Measurements from ENCODE around the gene RAB24.

RAB24 gene
- long read RNA-seq, transcript RAB24-204 (9 exons, 1,236 nt), result minor isoform, 41 of 214 reads
- long read RNA-seq, transcript RAB24-201 (8 exons, 1,311 nt), result major isoform, 111 of 214 reads
- long read RNA-seq, transcript RAB24-206 (7 exons, 1,820 nt), result minor isoform, 29 of 214 reads
- long read RNA-seq, partial matches to known transcripts, result 1 of 214 reads
- long read RNA-seq, other reads (novel, unspliced or antisense), result 30 of 214 reads

DNA sequence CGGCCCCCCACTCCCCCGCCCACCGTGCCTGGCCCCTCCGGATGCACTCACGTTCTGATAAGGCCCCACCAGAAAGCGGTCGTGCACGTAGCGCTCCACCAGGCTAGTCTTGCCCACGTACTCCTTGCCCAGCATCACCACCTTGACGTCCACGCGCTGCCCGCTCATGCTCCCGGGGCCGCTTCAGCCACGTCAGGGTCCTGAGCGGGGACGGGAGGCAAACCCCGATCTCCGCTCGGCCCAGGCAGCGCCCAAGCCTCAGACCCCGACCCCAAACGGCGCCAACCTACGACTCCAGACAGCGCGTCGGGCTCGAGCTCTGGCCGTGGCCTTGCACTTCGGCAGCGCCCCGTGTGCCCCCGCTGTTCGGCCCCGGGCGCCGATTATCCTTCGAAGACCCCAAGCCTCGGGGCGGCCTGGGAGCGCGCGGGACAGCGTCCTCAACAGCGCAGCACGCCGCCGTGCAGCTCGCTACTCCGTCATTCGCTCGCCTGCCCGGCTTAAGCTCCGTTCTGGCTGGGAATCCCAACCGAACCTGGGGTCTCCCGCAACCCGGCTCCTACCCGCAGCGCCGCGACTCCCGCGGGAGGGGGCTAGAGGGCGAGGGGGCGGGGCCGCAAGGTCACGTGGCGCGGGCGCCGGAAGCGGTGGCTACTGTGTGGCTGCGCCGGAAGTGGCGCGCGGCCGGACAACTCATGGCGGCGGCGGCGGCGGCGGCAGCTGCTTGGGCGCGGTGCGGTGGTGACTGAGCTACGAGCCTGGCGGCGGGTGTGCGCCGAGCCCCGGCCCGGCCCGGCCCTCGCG lies at the start of gene RAB24, which contains the start of gene PRELID1:
RAB24 (minus strand) TSS at position 599 of the 804 bp plus-strand sequence; CDS start at position 168, 431 bp downstream.
PRELID1 (plus strand) TSS at position 679 of the 804 bp plus-strand sequence. CDS start 187 bp downstream, outside the sequence.
- Histone ChIP-seq H3K4me3 (replicated peaks; ENCODE audit: insufficient read depth, low read length) (peak within 1 kb of the TSS; percentile 91), H3K27ac (replicated peaks) (peak within 1 kb of the TSS; percentile 87), H3K27me3 (ENCODE audit: insufficient read depth, poor library complexity, severe bottlenecking) (no peaks in the 10 kb centered on the region)
- peak; percentile 83 for DNase-seq (ENCODE audit: low read depth in 1 of 2, low spot score in 1 of 2)
- TF ChIP-seq, protein P1, sequence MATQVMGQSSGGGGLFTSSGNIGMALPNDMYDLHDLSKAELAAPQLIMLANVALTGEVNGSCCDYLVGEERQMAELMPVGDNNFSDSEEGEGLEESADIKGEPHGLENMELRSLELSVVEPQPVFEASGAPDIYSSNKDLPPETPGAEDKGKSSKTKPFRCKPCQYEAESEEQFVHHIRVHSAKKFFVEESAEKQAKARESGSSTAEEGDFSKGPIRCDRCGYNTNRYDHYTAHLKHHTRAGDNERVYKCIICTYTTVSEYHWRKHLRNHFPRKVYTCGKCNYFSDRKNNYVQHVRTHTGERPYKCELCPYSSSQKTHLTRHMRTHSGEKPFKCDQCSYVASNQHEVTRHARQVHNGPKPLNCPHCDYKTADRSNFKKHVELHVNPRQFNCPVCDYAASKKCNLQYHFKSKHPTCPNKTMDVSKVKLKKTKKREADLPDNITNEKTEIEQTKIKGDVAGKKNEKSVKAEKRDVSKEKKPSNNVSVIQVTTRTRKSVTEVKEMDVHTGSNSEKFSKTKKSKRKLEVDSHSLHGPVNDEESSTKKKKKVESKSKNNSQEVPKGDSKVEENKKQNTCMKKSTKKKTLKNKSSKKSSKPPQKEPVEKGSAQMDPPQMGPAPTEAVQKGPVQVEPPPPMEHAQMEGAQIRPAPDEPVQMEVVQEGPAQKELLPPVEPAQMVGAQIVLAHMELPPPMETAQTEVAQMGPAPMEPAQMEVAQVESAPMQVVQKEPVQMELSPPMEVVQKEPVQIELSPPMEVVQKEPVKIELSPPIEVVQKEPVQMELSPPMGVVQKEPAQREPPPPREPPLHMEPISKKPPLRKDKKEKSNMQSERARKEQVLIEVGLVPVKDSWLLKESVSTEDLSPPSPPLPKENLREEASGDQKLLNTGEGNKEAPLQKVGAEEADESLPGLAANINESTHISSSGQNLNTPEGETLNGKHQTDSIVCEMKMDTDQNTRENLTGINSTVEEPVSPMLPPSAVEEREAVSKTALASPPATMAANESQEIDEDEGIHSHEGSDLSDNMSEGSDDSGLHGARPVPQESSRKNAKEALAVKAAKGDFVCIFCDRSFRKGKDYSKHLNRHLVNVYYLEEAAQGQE (IDR thresholded peaks at IDR 0.05; ENCODE audit: insufficient replicate concordance, low read depth), result peak; percentile 53
- peak; percentile 82 for TF ChIP-seq GABPA (IDR thresholded peaks at IDR 0.05; ENCODE audit: low read depth)
- no peak; the same call in none of the 2 replicates for TF ChIP-seq POLR2AphosphoS5 (IDR thresholded peaks at IDR 0.05; ENCODE audit: low read depth)

DNA sequence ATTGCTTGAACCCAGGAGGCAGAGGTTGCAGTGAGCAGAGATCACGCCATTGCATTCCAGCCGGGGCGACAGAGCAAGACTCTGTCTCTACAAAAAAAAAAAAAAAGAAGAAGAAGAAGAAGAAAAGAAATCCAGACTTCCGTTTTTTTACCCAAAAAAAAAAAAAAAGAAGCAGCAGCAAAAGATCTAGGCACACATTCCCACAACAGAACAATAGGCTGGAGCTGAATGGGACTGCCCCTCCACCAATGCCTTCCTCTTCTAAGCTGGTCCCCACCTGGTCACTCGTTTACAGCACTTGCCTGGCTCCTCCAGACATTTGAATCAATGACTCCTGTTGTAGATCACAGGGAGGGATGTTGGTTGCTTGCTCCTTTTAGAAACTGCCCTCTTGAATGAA lies 49.6 kb upstream of the RAB24 start:
- Histone ChIP-seq H3K4me3 (replicated peaks; ENCODE audit: insufficient read depth, low read length) (no peak overlapping the region), H3K27ac (replicated peaks) (peak overlapping the region; percentile 99), H3K27me3 (ENCODE audit: insufficient read depth, poor library complexity, severe bottlenecking) (no peaks in the 10 kb centered on the region)
- TF ChIP-seq GABPA (IDR thresholded peaks at IDR 0.05; ENCODE audit: low read depth) (no peak), SPI1 (IDR thresholded peaks at IDR 0.05; ENCODE audit: borderline replicate concordance, low read depth) (peak; percentile 90)
- peak in 1 of 2 experiments; percentile 63 for DNase-seq (ENCODE audit: low read depth in 1 of 2, low spot score in 1 of 2)

DNA sequence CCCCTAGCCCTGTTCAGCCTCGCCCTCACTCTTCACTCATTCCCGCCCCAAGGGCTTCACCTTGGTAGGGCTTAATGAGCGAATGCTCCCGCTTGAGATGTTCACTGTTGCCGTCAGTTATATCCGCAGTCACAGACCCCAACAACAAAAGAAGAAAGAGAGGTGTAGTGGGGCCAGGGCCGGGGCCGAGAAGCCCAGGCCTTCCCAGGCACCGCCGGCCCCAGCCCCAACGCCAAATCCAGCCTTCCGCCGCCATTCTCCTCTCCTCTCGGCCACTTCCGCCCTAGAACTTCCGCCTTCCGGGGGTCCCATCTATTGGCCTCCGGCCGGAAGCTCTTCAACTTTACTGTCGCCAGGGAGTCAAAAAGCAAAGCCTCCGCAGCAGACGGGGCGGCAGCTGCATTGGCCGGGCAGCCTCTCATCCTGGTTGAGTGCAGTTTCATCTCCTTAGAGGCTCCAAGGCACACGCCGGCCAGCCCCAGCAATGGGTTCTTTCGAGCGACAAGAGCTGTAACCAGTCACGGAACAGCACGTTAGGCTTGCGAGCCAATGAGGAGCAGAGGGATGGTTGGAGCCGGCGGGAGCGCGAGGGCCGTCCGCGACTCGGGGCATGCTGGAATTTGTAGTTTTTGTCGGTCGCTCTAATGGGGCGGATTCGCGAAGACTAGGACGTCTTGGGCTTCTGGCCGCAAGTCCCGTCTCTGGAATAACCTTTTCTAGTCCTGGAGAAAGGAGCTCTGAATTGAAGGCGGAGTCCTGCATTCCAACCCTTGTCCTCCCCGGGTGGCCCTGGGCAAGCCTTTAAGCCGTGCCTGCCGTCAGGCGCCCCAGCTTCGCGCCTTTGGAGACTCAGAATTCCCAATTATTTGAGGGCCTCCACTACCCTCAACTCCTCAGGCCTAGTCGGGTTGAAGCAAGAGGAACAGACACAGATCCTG lies 48.1 kb upstream of the RAB24 start, which contains the start of gene LMAN2:
LMAN2 (minus strand) TSS at position 277 of the 938 bp plus-strand sequence; CDS start at position 256, 21 bp downstream.
- Histone ChIP-seq H3K27me3 (ENCODE audit: insufficient read depth, poor library complexity, severe bottlenecking) (no peaks in the 10 kb centered on the region), H3K4me3 (replicated peaks; ENCODE audit: insufficient read depth, low read length) (peak within 1 kb of the TSS; percentile 90), H3K27ac (replicated peaks) (peak within 1 kb of the TSS; percentile 99)
- DNase-seq (ENCODE audit: low read depth in 1 of 2, low spot score in 1 of 2), result peak; percentile 88 to 97
- TF ChIP-seq POLR2AphosphoS5 (IDR thresholded peaks at IDR 0.05; ENCODE audit: low read depth) (peak; percentile 90), GABPA (IDR thresholded peaks at IDR 0.05; ENCODE audit: low read depth) (peak; percentile 99), SPI1 (IDR thresholded peaks at IDR 0.05; ENCODE audit: borderline replicate concordance, low read depth) (peak; percentile 71; the same call in 1 of the 2 replicates)
- TF ChIP-seq, protein P1 (IDR thresholded peaks at IDR 0.05; ENCODE audit: insufficient replicate concordance, low read depth), result peak; percentile 50
- TF ChIP-seq, protein P2, sequence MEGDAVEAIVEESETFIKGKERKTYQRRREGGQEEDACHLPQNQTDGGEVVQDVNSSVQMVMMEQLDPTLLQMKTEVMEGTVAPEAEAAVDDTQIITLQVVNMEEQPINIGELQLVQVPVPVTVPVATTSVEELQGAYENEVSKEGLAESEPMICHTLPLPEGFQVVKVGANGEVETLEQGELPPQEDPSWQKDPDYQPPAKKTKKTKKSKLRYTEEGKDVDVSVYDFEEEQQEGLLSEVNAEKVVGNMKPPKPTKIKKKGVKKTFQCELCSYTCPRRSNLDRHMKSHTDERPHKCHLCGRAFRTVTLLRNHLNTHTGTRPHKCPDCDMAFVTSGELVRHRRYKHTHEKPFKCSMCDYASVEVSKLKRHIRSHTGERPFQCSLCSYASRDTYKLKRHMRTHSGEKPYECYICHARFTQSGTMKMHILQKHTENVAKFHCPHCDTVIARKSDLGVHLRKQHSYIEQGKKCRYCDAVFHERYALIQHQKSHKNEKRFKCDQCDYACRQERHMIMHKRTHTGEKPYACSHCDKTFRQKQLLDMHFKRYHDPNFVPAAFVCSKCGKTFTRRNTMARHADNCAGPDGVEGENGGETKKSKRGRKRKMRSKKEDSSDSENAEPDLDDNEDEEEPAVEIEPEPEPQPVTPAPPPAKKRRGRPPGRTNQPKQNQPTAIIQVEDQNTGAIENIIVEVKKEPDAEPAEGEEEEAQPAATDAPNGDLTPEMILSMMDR (IDR thresholded peaks at IDR 0.05; ENCODE audit: insufficient read depth, low read length), result no peak

DNA sequence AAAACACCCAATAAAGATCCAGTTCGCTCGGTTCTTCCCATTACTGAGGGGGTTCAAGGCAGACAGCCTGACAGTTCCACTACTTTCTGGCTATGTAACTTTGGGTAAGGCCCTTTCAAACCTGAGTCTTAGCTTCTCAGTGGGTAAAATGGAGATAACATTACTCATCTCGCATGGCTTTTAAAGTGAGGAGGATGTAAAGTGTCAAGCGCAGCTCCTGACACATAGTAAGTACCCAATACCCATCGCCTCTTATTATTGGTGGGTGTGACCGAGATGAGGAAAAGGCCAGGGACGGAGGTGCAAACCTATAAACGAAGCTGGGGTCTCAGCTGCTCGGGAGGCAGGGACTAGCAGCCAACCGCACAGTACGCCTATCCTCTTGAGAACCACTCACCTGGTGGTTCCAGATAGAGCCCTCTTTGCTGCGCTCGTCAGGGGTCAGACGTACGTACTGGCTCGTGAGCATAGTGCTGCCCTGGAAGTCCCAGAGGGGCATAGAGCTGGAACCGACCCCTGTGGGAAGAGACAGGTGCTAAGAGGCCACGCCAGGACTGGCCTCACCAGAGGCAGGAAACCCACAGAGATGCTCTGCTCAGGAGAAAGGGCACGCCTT lies 47.4 kb upstream of the RAB24 start:
- no peak for DNase-seq (ENCODE audit: low read depth in 1 of 2, low spot score in 1 of 2)
- H3K27ac ChIP-seq (replicated peaks), result peak overlapping the region; percentile 99
- TF ChIP-seq, protein P2 (IDR thresholded peaks at IDR 0.05; ENCODE audit: insufficient read depth, low read length), result no peak
- TF ChIP-seq SPI1 (IDR thresholded peaks at IDR 0.05; ENCODE audit: borderline replicate concordance, low read depth) (no peak), POLR2AphosphoS5 (IDR thresholded peaks at IDR 0.05; ENCODE audit: low read depth) (no peak), GABPA (IDR thresholded peaks at IDR 0.05; ENCODE audit: low read depth) (no peak)
- TF ChIP-seq, protein P1 (IDR thresholded peaks at IDR 0.05; ENCODE audit: insufficient replicate concordance, low read depth), result no peak
- no peaks in the 10 kb centered on the region for H3K27me3 ChIP-seq (ENCODE audit: insufficient read depth, poor library complexity, severe bottlenecking)
- peak overlapping the region; percentile 90 for H3K4me3 ChIP-seq (replicated peaks; ENCODE audit: insufficient read depth, low read length)

All from HL-60 (cell line).